ENCODE measurements around the gene MPP1. TPM values are rescaled to one million over a fixed set of nuclear protein-coding genes. Genes with fewer than 3 reads are reported as not detected.

Gene MPP1
- total RNA-seq, 4 donors from 2014 or later, result 11.3 to 19.9 (median 15.9) TPM

- Histone ChIP-seq H3K9me3 (no peaks in the 10 kb centered on the region), H3K4me3 (peak overlapping the region; percentile 68 to 92 (median 69)), H3K36me3 (no peaks in the 10 kb centered on the region), H3K4me1 (peaks cover 0 to 8% of the 10 kb centered on the region in 2 donors), H3K27me3 (no peaks in the 10 kb centered on the region), H3K27ac (peak overlapping the region; percentile 61 to 83 (median 80))
- DNase-seq, result no peak
- in situ Hi-C loops (cut with MboI; ENCODE audit: low sequenced_read_pairs in 4 of 4) (no loop called here), intact Hi-C loops (cut with DNase I; ENCODE audit: low total_unique reads) (loop anchor here (2.0 to 10.0 kb wide), 2 partner anchors 43 to 809 kb away; partner anchors contain the start of genes DKC1, SPRY3 and TMLHE)
- peak; percentile 49 to 50 for ATAC-seq
- TF ChIP-seq POLR2A (IDR thresholded peaks at IDR 0.05) (no peak), CTCF (IDR thresholded peaks at IDR 0.05 in 4 of 5, conservative IDR thresholded peaks at IDR 0.05 in 1 of 5) (no peak)
Measured at GRCh38 chrX:154805696-154806091, 409 bp upstream of the MPP1 start.

- Histone ChIP-seq H3K4me1 (peaks cover 0 to 15% of the 10 kb centered on the region in 2 donors), H3K4me3 (peak overlapping the region; percentile 68 to 92 (median 69)), H3K27ac (peak overlapping the region; percentile 61 to 83 (median 80)), H3K36me3 (no peaks in the 10 kb centered on the region), H3K9me3 (no peaks in the 10 kb centered on the region), H3K27me3 (no peaks in the 10 kb centered on the region)
- intact Hi-C loops (cut with DNase I; ENCODE audit: low total_unique reads), result loop anchor here (2.0 to 10.0 kb wide), 2 partner anchors 42 to 810 kb away; partner anchors contain the start of genes DKC1, SPRY3 and TMLHE
- ATAC-seq (peak in 1 of 2 donors; percentile 18), DNase-seq (peak in 1 of 2 donors; percentile 13)
- in situ Hi-C loops (cut with MboI; ENCODE audit: low sequenced_read_pairs in 4 of 4), result no loop called here
- TF ChIP-seq POLR2A (IDR thresholded peaks at IDR 0.05) (no peak), CTCF (IDR thresholded peaks at IDR 0.05 in 4 of 5, conservative IDR thresholded peaks at IDR 0.05 in 1 of 5) (no peak)
Measured at GRCh38 chrX:154804261-154804956, 876 bp downstream of the MPP1 start.

GRCh38 chrX:154802947-154803346 lies 2.3 kb downstream of the MPP1 start:
- Histone ChIP-seq H3K36me3 (no peaks in the 10 kb centered on the region), H3K27me3 (no peaks in the 10 kb centered on the region), H3K27ac (no peak overlapping the region), H3K9me3 (no peaks in the 10 kb centered on the region), H3K4me3 (no peak overlapping the region), H3K4me1 (peaks cover 0 to 15% of the 10 kb centered on the region in 2 donors)
- ATAC-seq (no peak), DNase-seq (no peak)
- in situ Hi-C loops (cut with MboI; ENCODE audit: low sequenced_read_pairs in 4 of 4) (no loop called here), intact Hi-C loops (cut with DNase I; ENCODE audit: low total_unique reads) (loop anchor here (10.0 kb wide), 1 partner anchor 812 kb away; the partner anchor contains the start of genes SPRY3 and TMLHE)
- TF ChIP-seq POLR2A (IDR thresholded peaks at IDR 0.05) (no peak), CTCF (IDR thresholded peaks at IDR 0.05 in 4 of 5, conservative IDR thresholded peaks at IDR 0.05 in 1 of 5) (no peak)

- H3K36me3 ChIP-seq, result no peaks in the 10 kb centered on the region
- no peaks in the 10 kb centered on the region for H3K9me3 ChIP-seq
- ATAC-seq (no peak), DNase-seq (no peak)
- H3K27me3 ChIP-seq, result no peaks in the 10 kb centered on the region
- H3K4me1 ChIP-seq, result peaks cover 0 to 15% of the 10 kb centered on the region in 2 donors
- in situ Hi-C loops (cut with MboI; ENCODE audit: low sequenced_read_pairs in 4 of 4) (no loop called here), intact Hi-C loops (cut with DNase I; ENCODE audit: low total_unique reads) (loop anchor here (10.0 kb wide), 1 partner anchor 814 kb away; the partner anchor contains the start of genes SPRY3 and TMLHE)
- no peak for TF ChIP-seq POLR2A (IDR thresholded peaks at IDR 0.05)
- TF ChIP-seq CTCF (IDR thresholded peaks at IDR 0.05 in 4 of 5, conservative IDR thresholded peaks at IDR 0.05 in 1 of 5), result no peak
- H3K4me3 ChIP-seq, result no peak overlapping the region
- H3K27ac ChIP-seq, result no peak overlapping the region
Measured at GRCh38 chrX:154800478-154801210, 4.6 kb downstream of the MPP1 start.
